HepG2 (cell line): ENCODE measurements around the gene GRM6. TPM values are rescaled to one million over a fixed set of nuclear protein-coding genes. Genes with fewer than 3 reads are reported as not detected.

Experiments used
- ATAC-seq: fragments of 200-7000 bp; cut with Tn5 transposase; 3 replicates; pipeline ENCODE4 v1.9.1; 2020; ENCODE audit warnings: mild to moderate bottlenecking, moderate library complexity
- BruUV-seq: library from RNA; stranded (reverse); fragments of 400-500 nt; replicated peaks from 2 replicates; lab custom pipeline; 2021; lab: Mats Ljungman, UMichigan
- CTCF ChIA-PET: fragments of 300-600 bp; formaldehyde crosslinking; extraction: SDS; loops from one replicate; lab custom pipeline; 2021; ENCODE audit warnings: low total read pairs, inconsistent platforms, low intra/inter-chr PET ratio; lab: Yijun Ruan, JAX
- POLR2A ChIA-PET: fragments of 350-600 bp; sonication (Branson Sonifier 250); formaldehyde crosslinking; loops from one replicate; lab custom pipeline; 2020; ENCODE audit warnings: antibody characterized with exemption, inconsistent platforms; lab: Yijun Ruan, JAX
- DNase-seq: peaks from one replicate; pipeline ENCODE4 v3.0.0-alpha.2; 2015; ENCODE audit warnings: low spot score
- FAIRE-seq: peaks from 3 replicates; lab custom pipeline; 2011; peaks lifted over from hg19 to GRCh38; lab: Jason Lieb, UNC
- H2AFZ ChIP-seq: one replicate; pipeline ENCODE4 v1.6.1; 2011; ENCODE audit warnings: low read length, inconsistent platforms
- H3K27ac ChIP-seq: fragments of 300-600 bp; 3 replicates; pipeline ENCODE4 v1.8.0; 2011; ENCODE audit warnings: mixed run types, mild to moderate bottlenecking, mixed read lengths, low read length, inconsistent platforms; ENCODE audit not compliant: insufficient read depth; ENCODE audit errors: extremely low read length
- H3K27me3 ChIP-seq, 2 experiments: fragments of 200-600 bp in 1 of 2; 2 replicates in 1 of 2; 3 replicates in 1 of 2; pipeline versions ENCODE4 v1.6.0 to v1.8.0; 2011; ENCODE audit warnings: low read length in 2 of 2, mild to moderate bottlenecking in 2 of 2, moderate library complexity in 2 of 2, inconsistent platforms in 1 of 2; ENCODE audit not compliant: insufficient read depth in 2 of 2, control insufficient read depth in 1 of 2
- H3K36me3 ChIP-seq, 2 experiments: fragments of 200-600 bp in 1 of 2; replicated peaks in 1 of 2; 2 replicates in 1 of 2; 3 replicates in 1 of 2; pipeline versions ENCODE4 v1.5.1 to v1.8.0; 2011; ENCODE audit warnings: low read length in 2 of 2, inconsistent platforms in 1 of 2; ENCODE audit not compliant: insufficient read depth in 2 of 2, control insufficient read depth in 1 of 2
- H3K4me1 ChIP-seq: 2 replicates; pipeline ENCODE4 v1.5.1; 2012; ENCODE audit warnings: low read length, inconsistent platforms; ENCODE audit not compliant: insufficient read depth
- H3K4me2 ChIP-seq: 2 replicates; pipeline ENCODE4 v1.6.0; 2011; ENCODE audit warnings: low read depth, low read length, inconsistent platforms
- H3K4me3 ChIP-seq, 3 experiments: fragments of 200-600 bp in 1 of 3; sonication (generic), shearing (Covaris generic) in 1 of 3; replicated peaks in 1 of 3; 2 replicates each; pipeline ENCODE4 v1.5.1; 2011 to 2016; ENCODE audit warnings: low read length in 3 of 3, inconsistent platforms in 2 of 3, low read depth in 2 of 3, mild to moderate bottlenecking in 2 of 3, control low read depth in 1 of 3, mixed read lengths in 1 of 3; ENCODE audit not compliant: insufficient read depth in 1 of 3
- H3K79me2 ChIP-seq: one replicate; pipeline ENCODE4 v1.6.1; 2011; ENCODE audit warnings: low read length, inconsistent platforms; ENCODE audit not compliant: insufficient read depth
- H3K9ac ChIP-seq: 2 replicates; pipeline ENCODE4 v1.6.0; 2011; ENCODE audit warnings: mild to moderate bottlenecking, low read depth, low read length, inconsistent platforms; ENCODE audit not compliant: insufficient read depth
- H3K9me3 ChIP-seq: 2 replicates; pipeline ENCODE4 v1.5.1; 2012; ENCODE audit warnings: mild to moderate bottlenecking, low read length
- H4K20me1 ChIP-seq: 2 replicates; pipeline ENCODE4 v1.6.0; 2011; ENCODE audit warnings: inconsistent platforms, mild to moderate bottlenecking, low read length, moderate library complexity; ENCODE audit not compliant: insufficient read depth
- ARID2 ChIP-seq: sonication (generic); formaldehyde crosslinking; IDR thresholded peaks from 2 replicates; pipeline ENCODE4 v1.8.1; 2022; ENCODE audit warnings: mild to moderate bottlenecking, missing genetic modification reagents, borderline replicate concordance
- E2F1 ChIP-seq: sonication (generic); formaldehyde crosslinking; IDR thresholded peaks from 2 replicates; pipeline ENCODE4 v1.5.0; 2020; ENCODE audit warnings: missing genetic modification reagents
- HMG20B ChIP-seq: conservative IDR thresholded peaks from 2 replicates; pipeline ENCODE4 v1.6.1; 2016; ENCODE audit warnings: missing genetic modification reagents, missing compliant biosample characterization
- HOXA5 ChIP-seq: sonication (generic); formaldehyde crosslinking; IDR thresholded peaks from 2 replicates; pipeline ENCODE4 v1.4.0; 2020; ENCODE audit warnings: missing genetic modification reagents
- KMT2A ChIP-seq: sonication (generic); formaldehyde crosslinking; IDR thresholded peaks from 2 replicates; pipeline ENCODE4 v1.4.0; 2020; ENCODE audit warnings: missing genetic modification reagents
- POGZ ChIP-seq: sonication (generic); formaldehyde crosslinking; IDR thresholded peaks from 2 replicates; pipeline ENCODE4 v1.4.0; 2020; ENCODE audit warnings: mild to moderate bottlenecking, missing genetic modification reagents
- RBAK ChIP-seq: sonication (generic); formaldehyde crosslinking; IDR thresholded peaks from 2 replicates; pipeline ENCODE4 v1.5.1; 2020; ENCODE audit warnings: mild to moderate bottlenecking, missing genetic modification reagents
- RNF219 ChIP-seq: sonication (generic); formaldehyde crosslinking; IDR thresholded peaks from 2 replicates; pipeline ENCODE4 v1.5.0; 2020; ENCODE audit warnings: mild to moderate bottlenecking, missing genetic modification reagents
- SAP130 ChIP-seq: IDR thresholded peaks from 2 replicates; pipeline ENCODE4 v1.6.1; 2016; ENCODE audit warnings: low read depth
- TCF7L2 ChIP-seq: IDR thresholded peaks from 2 replicates; pipeline ENCODE4 v1.6.1; 2011; ENCODE audit warnings: mild to moderate bottlenecking, low read depth, low read length, moderate library complexity
- THYN1 ChIP-seq: sonication (generic); formaldehyde crosslinking; IDR thresholded peaks from 2 replicates; pipeline ENCODE4 v1.8.1; 2023; ENCODE audit warnings: low read depth, mild to moderate bottlenecking, moderate library complexity, missing genetic modification reagents, borderline replicate concordance
- TMF1 ChIP-seq: sonication (generic); formaldehyde crosslinking; IDR thresholded peaks from 2 replicates; pipeline ENCODE4 v1.8.1; 2022; ENCODE audit warnings: low read depth, missing genetic modification reagents
- U2AF1 ChIP-seq: fragments of 200-400 bp; formaldehyde crosslinking; optimal IDR thresholded peaks from 2 replicates; pipeline ENCODE3; 2017; ENCODE audit warnings: mild to moderate bottlenecking, low read depth, low read length
- ZNF230 ChIP-seq: sonication (generic); formaldehyde crosslinking; IDR thresholded peaks from 2 replicates; pipeline ENCODE4 v1.4.0; 2020; ENCODE audit warnings: mild to moderate bottlenecking, missing genetic modification reagents
- ZNF275 ChIP-seq: sonication (generic); formaldehyde crosslinking; IDR thresholded peaks from 2 replicates; pipeline ENCODE4 v1.8.0; 2022; ENCODE audit warnings: missing genetic modification reagents, mild to moderate bottlenecking, inconsistent platforms, borderline replicate concordance
- ZNF414 ChIP-seq: sonication (generic); formaldehyde crosslinking; IDR thresholded peaks from 2 replicates; pipeline ENCODE4 v1.5.0; 2020; ENCODE audit warnings: missing genetic modification reagents
- ZNF740 ChIP-seq: sonication (generic); formaldehyde crosslinking; IDR thresholded peaks from 2 replicates; pipeline ENCODE4 v1.4.0; 2020; ENCODE audit warnings: missing genetic modification reagents
- ZNF780A ChIP-seq: sonication (generic); formaldehyde crosslinking; IDR thresholded peaks from 2 replicates; pipeline ENCODE4 v1.8.0; 2022; ENCODE audit warnings: mild to moderate bottlenecking, missing genetic modification reagents, moderate library complexity
- WGBS: methylation state at CpG from one replicate; pipeline ENCODE4 v1.1.6; 2017; ENCODE audit warnings: low lambda C conversion rate; 5-methylcytosine and 5-hydroxymethylcytosine counted together
- in situ Hi-C: cut with HindIII; loops from 2 replicates; pipeline ENCODE4 v1.10.0; 2017; ENCODE audit warnings: low pct_unique_long_range_greater_than_20kb; ENCODE audit not compliant: extremely low pct_ligation_motif_present
- intact Hi-C: fragments of 100-400 bp; cut with micrococcal nuclease; formaldehyde crosslinking; loops from one replicate; pipeline ENCODE4 v1.10.0; 2022; ENCODE audit not compliant: unreplicated experiment
- polyA plus RNA-seq, 8 experiments: library from polyadenylated mRNA; depleted of rRNA in 3 of 8; stranded (reverse) in 7 of 8; unstranded in 1 of 8; fragments of >200 nt; fragmentation: Illumina TruSeq in 4 of 8; extraction: Trizol in 4 of 8; gene quantifications; 2 replicates each; pipeline versions ENCODE4 v1.2.1 to v1.2.3, GENCODE V29; 2011 to 2016; ENCODE audit warnings: low read depth in 4 of 8, missing spikeins in 1 of 8, mixed read lengths in 1 of 8; ENCODE audit not compliant: insufficient read depth in 1 of 8
- total RNA-seq, 5 experiments: library from RNA; depleted of rRNA; stranded (reverse); fragments of >200 nt; fragmentation: Illumina TruSeq; extraction: Trizol; gene quantifications; 2 replicates each; pipeline ENCODE4 v1.2.3, GENCODE V29; 2016; ENCODE audit warnings: low read depth in 1 of 5

GRM6 gene
- total and polyA plus RNA-seq, 2 of the 13 experiments (the other 11 are each of a cell fraction or from before 2014, with no cell fraction given), result not detected

- intact Hi-C loops, result no loop called here
- H3K9me3 ChIP-seq, result peaks cover 17% of the 10 kb centered on the region; the same call in 1 of the 2 replicates
- no peaks in the 10 kb centered on the region for H3K36me3 ChIP-seq
- no peaks in the 10 kb centered on the region for H3K4me1 ChIP-seq
- BruUV-seq, result no TSS peak
- no peaks in the 10 kb centered on the region for H4K20me1 ChIP-seq
- FAIRE-seq, result no peak
- TF ChIP-seq THYN1 (CRISPR knock-in tag) (no peak), TCF7L2 (no peak), RBAK (CRISPR knock-in tag) (no peak), ARID2 (no peak), RNF219 (no peak), ZNF780A (CRISPR knock-in tag) (no peak), TMF1 (CRISPR knock-in tag) (no peak), ZNF414 (CRISPR knock-in tag) (no peak), ZNF275 (CRISPR knock-in tag) (no peak), ZNF230 (CRISPR knock-in tag) (no peak), HMG20B (CRISPR knock-in tag) (no peak), HOXA5 (CRISPR knock-in tag) (no peak), POGZ (CRISPR knock-in tag) (no peak), SAP130 (CRISPR knock-in tag) (no peak), KMT2A (no peak), U2AF1 (no peak), ZNF740 (CRISPR knock-in tag) (no peak), E2F1 (no peak)
- TF ChIP-seq, all 625 proteins: peak for 0
- in situ Hi-C loops, result no loop called here
- H3K27me3 ChIP-seq, result no peaks in the 10 kb centered on the region; a peak in 1 of 5 replicates
- no peak overlapping the region for H3K27ac ChIP-seq
- POLR2A ChIA-PET, result no interaction called here
- 16% methylated on average over 9 of the region's 20 CpGs for WGBS
- CTCF ChIA-PET, result no interaction called here
- no peak overlapping the region for H3K4me3 ChIP-seq
- no peak for DNase-seq
- no peak overlapping the region for H2AFZ ChIP-seq
- ATAC-seq, result no peak
- H3K9ac ChIP-seq, result no peak overlapping the region
- no peaks in the 10 kb centered on the region for H3K79me2 ChIP-seq
- no peak overlapping the region for H3K4me2 ChIP-seq
Measured at GRCh38 chr5:178993236-178993765, 1.8 kb downstream of the GRM6 start.
